Midbrain (tissue), 1 donor: ENCODE data around the gene DCP2.
"Not testable (repeated sequence)": the region's sequence is repeated elsewhere in the genome, so short reads cannot be mapped to it uniquely, and the experiment has no call there.

Source experiments
- DNase-seq: peaks from one replicate; lab custom pipeline; 2025; lab: John Stamatoyannopoulos, UW

Gene DCP2

GRCh38 chr5:112976432-112977309 is at the start of gene DCP2:
DCP2 (plus strand) TSS chr5:112976798; CDS start chr5:112976934, 136 bp downstream.
- peak; percentile 98 for DNase-seq

DNA sequence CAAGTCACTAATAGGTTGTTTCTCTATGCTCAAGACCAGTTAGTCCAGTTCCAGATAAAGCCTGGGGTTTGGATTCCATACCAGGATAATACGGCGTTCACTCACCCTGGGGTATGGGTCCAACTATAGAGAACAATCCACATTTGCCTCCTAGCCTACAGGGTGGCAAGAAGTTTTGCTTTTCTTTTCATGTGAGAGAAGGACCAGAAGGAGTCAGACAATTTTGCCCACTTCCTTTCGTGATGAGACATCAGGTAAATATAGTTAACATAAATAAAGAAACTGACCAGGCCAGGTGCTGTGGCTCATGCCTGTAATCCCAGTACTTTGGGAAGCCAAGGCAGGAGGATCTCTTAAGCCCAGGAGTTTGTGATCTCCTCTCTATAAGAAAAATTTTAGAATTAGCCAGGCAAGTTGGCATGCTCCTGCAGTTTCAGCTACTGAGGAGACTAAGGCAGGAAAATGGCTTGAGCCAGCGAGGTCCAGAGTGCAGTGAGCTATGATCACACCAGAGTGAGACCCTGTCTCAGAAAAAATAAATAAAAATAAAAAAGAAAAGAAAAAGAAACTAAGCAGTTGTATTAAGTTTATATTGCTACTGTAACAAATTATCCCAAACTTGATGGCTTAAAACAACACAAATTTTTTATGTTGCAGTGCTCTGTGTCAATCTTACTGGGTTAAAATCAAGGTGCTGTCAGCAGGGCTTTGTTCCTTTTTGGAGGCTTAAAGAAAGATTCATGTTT is 47.1 kb upstream of the DCP2 start:
- no peak for DNase-seq

DNA sequence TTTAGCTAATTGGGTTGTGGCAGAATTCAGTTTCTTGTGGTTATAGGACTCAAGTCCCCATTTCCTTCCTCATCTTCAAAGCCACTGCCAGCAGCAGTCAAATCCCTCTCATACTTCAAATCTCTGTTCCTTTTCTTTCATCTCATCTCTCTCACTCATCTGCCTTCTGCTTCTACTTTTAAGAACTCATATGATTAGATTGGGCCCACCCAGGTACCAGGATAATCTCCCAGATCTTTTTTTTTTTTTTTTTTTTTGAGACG is 46.6 kb upstream of the DCP2 start:
- no peak for DNase-seq

GRCh38 chr5:112931473-112931872 is 45.1 kb upstream of the DCP2 start:
- no peak for DNase-seq

- no peak for DNase-seq
Measured at GRCh38 chr5:112933105-112933504, 43.5 kb upstream of the DCP2 start.

GRCh38 chr5:112933651-112934365 is 42.8 kb upstream of the DCP2 start:
- no peak for DNase-seq

DNA sequence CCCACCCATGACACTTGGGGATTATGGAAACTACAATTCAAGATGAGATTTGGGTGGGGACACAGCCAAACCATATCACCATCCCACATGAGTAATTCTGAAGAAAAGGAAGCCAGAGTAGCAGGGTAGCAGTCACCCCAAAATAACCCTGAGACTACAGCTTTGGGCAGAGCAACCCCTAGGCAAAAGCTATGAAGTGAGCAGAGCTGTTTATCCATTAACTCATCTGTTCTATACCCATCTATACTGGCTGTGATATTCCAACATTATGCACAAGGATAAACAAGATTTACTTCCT is 42.3 kb upstream of the DCP2 start:
- no peak for DNase-seq

- no peak for DNase-seq
Measured at GRCh38 chr5:112935675-112936074, 40.9 kb upstream of the DCP2 start.

GRCh38 chr5:112938286-112938685 is 38.3 kb upstream of the DCP2 start:
- no peak for DNase-seq

DNA sequence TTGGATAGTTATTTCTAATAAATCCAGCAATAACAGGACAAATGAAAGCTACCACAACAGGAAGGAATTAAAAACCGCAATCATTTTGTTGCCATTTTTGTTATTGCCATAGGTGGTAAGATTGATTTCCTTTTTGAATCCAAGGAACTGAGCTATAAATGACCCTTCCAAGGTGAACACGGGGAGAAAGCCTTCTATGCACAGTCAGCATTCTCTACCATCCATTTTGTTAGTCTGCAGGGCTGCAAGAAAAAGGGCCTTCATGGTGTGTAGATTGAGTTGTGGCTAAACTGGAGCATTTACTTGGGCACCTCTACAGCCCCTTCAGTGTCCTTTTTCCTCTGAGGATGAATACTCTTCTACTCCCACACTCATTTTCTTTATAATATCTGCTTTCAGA is 35.9 kb upstream of the DCP2 start:
- no peak for DNase-seq

DNA sequence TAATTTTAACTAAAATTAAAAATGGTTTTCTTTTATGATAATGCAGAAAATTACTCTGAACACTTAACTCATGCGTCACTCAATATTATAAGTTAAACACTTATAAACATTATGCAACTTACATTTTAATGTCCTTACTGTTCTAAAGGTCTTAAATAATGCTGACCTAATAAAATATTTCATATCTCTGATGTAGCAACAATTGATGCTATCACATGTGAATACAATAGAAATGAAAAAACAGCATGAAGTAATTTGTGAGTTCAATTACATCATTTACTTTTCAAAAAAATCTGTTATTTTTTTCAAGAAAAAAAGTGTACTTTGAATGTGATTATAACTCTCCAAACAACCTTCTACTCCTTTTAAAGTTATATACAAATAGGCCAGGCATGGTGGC is 28.1 kb upstream of the DCP2 start:
- no peak for DNase-seq

DNA sequence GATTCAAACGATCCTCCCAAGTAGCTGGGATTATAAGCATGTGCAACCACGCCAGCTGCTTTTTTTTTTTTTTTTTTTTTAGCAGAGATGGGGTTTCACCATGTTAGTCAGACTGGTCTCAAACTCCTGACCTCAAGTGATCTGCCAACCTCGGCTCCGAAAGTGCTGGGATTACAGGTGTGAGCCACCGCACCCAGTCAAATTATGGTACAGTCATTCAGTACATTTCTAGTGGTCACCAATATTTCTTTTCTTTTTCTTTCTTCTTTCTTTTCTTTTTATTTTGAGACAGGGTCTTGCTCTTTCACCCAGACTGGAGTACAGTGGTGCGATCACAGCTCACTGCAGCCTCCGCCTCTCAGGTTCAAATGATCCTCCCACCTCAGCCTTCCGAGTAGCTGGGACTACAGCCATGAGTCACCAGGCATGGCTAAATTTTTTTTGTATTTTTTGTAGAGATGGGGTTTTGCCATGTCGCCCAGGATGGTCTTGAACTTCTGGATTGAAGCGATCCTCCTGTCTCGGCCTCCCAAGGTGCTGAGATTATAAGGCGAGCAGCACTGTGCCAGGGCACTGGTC is 25.4 kb upstream of the DCP2 start:
- DNase-seq, result no peak

DNA sequence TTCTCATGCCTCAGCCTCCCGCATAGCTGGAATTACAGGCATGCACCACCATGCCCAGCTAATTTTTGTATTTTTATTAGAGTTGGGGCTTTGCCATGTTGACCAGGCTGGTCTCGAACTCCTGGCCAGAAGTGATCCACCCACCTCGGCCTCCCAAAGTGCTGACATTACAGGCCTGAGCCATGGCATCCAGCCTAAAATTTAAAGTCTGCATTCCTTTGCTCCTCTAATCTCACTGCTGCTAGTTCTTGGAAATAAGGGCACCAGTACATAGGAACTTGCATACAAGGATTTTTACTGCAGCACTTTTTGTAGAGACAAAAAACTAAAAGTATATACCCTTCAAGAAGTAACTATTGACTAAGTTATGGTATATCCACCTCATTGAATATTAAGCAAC is 20.0 kb upstream of the DCP2 start:
- DNase-seq, result no peak

DNA sequence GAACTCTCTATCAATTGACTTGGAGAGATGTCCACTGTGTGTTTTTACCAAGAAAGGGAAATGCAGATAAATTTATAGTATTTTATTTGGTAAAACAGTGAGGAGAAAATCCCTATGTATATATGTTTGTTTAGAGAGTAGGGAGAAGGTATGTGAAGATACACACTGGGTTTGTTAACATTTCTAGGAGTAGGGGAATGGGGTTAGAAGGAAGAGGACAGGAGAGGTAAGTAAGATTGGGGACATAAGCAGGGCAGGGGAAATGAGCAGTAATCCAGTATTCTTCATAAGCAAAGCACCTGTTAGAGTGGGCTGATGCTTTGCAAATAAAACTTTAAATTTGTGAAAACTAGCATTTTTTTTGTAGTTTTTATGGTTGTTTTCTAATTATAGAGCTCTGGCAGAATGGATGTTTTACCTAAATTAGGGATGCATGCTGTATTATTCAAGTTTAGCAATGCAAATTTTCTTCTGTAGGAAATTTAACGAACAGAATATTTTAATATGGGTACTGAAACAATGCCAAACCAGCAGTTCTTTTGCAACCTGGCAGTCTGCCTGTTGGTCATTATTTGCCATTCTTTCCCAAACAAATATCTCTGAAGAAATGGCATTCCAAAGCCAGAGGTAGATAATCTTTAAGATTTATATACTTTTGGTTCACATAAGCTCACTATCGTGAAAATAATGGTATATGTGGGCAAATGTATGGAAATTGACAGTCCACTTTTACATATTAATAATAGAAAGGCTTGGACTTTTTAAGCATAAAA is 19.4 kb upstream of the DCP2 start:
- no peak for DNase-seq

GRCh38 chr5:112958093-112959088 is 18.2 kb upstream of the DCP2 start:
- DNase-seq, result no peak

GRCh38 chr5:112959872-112960271 is 16.7 kb upstream of the DCP2 start:
- not testable (repeated sequence) for DNase-seq

- no peak for DNase-seq
Measured at GRCh38 chr5:112960315-112960714, 16.3 kb upstream of the DCP2 start.

DNA sequence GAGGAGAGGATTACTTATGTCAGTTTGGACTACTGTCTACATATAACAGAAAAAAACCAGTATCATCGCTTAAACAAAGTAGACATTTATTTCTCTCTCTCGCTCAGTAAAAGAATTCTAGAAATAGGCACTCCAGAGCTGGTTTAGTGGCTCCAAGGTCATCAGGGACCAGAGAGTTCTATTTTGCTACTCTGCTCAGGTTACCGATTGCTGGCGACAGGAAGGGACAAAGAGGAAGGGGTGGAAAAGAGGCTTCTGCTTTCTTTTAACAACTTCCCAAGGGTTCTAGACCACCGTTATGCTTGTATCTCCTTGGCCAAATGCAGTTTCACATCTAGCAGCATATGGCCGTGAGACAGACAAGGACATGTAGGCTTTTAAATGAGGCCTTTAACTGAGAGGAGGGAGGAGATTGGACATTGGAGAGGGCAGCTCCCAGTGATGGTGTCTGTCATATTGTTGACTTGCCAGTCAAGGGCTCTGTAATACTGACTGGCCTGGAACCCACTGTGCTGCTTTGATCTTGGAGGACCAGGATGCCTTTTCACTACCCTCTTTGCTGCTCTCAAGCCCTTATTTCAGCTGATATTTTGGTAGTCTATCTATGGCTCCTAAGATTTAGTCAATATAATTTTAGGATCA is 15.6 kb upstream of the DCP2 start:
- DNase-seq, result no peak

- DNase-seq, result not testable (repeated sequence)
Measured at GRCh38 chr5:112963374-112963733, 13.2 kb upstream of the DCP2 start.

- DNase-seq, result no peak
Measured at GRCh38 chr5:112965733-112966306, 10.8 kb upstream of the DCP2 start.
